GOT3 (cell line): Measurements from ENCODE around the gene IL1R2.
"Not testable (repeated sequence)": the region's sequence is repeated elsewhere in the genome, so short reads cannot be mapped to it uniquely, and the experiment has no call there.

Experiments used
- DNase-seq: peaks from one replicate; lab custom pipeline; 2025; ENCODE audit warnings: mixed read lengths; lab: John Stamatoyannopoulos, UW

IL1R2 gene

DNA sequence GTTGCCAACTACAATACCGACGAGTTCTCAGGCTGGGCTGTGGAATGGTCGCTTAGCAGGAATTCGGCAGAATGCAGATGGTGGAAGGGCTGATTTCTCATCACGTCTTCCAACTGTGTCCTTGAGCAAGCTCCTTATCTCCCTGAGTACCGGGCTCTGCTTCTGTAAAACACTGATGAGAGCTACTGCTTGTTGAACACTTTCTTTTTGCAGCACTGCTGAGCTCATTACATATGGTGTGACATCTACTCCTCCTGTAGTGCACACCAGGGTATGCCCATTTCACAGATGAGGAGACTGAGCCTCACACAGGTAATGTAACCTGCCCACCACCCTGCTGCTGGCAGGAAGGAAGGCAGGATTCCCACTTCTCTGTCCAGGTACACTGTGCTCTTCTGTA, 8.3 kb downstream of the IL1R2 start:
- DNase-seq = no peak

DNA sequence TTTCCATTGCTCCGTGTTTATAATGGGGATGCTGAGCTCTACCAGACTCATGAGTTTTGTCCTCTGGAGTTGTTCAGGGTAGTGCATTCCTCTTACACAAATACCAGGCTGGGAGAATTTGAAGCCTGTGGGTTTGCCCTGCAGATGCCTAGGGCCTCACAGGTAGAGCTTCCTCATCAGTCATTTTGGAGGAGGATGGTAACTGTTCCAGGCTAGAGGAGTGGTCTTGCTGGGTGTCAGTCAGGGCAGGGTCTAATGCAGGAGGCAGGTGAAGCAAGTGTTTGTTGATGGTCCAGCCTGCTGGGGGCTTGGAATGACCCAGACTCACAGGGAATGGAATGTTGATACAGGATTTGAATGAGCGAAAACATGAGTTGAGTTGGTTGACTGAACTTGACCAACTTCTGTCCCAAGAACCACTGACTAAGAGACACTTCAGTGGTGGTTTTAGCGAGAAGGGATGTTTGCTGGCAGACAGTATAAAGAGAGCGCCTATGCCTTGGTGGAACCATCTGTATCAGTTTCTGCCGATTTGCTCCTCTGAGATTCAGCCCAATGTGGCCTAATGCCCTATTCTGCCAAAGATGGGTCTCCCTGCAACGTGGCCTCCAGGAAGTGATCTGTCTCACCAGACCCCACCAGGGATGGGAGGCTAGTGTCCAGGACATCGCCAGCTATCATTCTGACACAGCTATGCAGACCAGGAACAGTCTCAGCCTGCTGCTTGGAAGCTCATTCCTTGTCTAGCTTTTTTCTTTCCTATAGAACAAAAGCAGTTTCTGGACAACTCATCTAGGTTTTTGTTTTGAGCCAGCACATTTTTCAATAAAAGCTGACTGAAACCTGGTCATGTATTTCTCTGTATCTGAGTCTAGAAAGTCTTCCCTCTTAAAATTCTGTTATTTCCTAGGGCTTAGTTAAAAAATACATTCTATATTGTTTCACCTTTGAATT, 9.3 kb downstream of the IL1R2 start:
- no peak for DNase-seq

DNA sequence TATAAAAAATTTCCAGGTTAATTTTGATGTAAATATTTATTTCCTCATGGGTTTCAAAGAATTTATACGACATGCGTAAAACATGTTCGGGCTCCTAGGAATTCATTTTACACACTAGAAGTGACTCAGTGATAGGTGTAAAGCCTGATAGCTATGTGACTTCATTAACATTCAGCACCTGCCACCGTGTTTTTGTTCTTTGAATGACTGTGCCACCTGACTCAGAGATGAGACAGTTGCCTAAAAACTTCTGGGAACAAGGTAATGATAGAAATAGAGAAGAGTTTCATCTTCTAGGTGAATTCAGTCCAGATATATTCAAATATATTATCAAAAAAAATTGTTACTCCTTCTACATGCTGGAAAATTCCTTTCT, 10.0 kb downstream of the IL1R2 start:
- no peak for DNase-seq

DNA sequence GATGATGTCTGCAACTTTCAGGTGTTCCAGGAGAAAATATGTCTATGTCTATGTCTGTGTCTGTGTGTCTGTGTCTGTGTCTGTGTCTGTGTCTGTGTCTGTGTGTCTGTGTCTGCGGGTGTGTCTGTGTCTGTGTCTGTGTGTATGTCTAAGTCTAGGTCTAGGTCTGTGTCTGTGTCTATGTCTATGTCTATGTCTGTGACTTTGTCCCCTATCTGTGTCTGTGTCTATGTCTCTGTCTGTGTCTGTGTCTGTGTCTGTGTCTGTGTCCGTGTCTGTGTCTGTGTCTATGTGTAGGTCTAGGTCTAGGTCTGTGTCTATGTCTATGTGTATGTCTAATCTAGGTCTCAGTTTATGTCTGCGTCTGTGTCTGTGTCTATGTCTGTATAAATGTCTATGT, 10.5 kb downstream of the IL1R2 start:
- DNase-seq = no peak

DNA sequence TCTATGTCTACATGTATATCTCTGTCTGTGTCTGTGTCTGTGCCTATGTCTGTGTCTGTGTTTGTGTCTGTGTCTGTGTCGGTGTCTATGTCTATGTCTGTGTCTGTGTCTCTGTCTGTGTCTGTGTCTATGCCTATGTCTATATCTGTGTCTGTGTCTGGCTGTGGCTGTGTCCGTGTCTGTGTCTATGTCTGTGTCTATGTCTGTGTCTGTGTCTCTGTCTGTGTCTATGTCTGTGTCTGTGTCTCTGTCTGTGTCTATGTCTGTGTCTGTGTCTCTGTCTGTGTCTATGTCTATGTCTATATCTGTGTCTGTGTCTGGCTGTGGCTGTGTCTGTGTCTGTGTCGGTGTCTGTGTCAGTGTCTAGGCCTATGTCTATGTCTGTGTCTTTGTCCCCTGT, 11.1 kb downstream of the IL1R2 start:
- not testable (repeated sequence) for DNase-seq

DNA sequence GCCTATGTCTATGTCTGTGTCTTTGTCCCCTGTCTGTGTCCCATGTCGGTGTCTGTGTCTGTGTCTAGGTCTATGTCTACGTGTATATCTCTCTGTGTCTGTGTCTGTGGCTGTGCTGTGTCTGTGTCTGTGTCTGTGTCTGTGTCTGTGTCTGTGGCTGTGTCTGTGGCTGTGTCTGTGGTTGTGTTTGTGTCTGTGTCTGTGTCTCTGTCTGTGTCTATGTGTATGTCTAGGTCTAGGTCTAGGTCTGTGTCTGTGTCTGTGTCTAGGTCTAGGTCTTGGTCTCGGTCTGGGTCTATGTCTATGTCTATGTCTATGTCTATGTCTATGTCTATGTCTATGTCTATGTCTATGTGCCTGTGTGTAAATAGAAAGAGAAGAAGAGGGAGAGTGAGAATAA, 11.9 kb downstream of the IL1R2 start:
- DNase-seq = no peak

DNA sequence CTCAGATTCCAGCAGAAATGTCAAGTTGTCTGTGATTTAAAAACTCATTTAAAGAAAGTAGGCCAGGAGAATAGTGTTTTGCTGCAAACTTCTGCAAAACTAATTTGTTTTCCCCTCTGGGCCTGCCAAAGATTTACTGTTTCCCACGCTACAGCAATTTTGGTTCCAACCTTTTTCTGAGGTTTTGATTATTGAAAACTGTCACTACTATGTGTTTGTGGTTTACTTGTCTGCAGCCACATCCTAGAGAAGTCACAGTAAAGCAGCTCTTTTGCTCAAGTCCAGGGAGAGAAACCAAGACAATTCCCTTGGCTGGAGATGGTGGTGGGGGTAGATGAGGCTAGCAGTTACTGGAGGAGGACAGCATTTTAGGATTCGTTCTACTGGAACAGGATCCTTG, 12.8 kb downstream of the IL1R2 start:
- no peak for DNase-seq

DNA sequence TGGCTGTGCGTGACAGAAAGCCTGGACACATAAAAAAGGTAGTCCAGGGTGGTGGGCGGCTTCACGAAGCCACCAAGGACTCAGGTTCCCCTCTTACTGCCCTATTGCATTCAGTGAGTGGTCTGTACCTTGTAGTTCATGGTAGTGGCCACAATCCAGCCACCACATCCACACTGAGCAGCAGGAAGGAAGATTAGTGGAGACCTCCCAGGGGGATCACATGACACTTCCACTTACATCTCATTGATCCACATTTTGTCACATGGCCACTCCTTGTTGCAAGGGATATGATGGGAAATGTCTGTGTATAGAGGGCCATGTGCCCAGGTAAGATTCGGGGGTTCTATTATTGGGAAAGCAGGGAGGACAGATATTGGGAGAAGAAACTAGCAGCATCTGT, 13.7 kb downstream of the IL1R2 start:
- DNase-seq = no peak

DNA sequence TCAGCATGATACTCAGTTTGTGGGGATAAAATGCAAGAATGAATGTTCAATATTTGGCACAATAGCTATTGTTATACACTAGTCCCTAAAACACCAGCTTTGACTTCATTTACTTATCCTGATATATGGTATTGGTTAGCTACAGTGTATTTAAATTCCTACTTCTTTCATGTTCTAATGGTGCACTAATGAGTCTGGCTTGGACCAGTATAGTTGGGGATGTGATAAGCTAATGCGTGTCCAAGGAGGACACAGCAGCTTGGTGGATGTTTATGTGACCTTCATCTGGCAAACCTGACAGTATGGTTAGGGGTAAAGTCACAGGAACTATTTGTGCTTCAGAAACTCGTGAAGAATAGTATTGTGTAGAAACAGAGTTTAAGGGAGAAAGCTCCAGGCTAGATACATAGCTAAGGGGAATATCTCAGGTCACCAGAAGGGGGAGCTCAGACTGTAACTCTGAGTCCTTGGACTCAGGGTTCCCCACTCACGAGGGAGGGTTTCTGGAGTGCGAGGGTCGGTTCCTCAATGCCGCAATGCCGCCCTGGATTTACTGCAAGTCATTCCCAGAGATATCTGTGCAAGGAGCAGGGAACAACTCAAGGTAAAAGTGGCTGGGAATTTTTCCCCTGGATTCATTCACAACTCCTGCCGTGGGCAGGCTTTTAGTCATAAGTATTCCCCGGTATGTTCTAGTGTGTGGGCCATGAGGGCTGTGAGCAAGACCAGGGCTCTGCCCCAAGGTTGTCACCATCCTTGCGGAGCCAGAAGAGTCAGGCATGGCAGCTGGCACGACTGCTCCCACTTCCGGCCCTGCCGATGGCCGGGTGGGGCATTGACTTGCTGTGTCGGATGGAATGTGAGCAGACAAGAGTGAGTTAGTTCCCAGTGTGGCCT, 14.5 kb downstream of the IL1R2 start:
- DNase-seq = no peak

DNA sequence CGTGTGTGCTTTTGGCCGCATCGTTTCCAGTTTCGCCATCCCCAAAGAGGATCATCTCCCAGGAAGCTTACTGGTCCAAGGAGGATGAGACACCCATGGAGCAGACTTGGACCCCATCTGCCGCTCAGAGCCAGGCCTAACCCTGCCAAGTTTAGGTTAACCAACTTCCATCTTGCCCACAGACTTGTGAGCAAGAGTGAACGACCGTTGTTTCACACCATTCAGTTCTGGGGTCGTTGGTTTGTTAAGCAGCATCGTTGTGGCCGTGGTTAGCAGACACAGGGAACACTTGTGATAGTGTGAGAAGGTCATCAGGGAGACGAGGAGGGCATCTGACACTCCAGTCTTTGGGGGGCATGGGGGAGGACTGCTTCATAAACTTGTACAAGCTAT, 15.1 kb downstream of the IL1R2 start:
- no peak for DNase-seq

DNA sequence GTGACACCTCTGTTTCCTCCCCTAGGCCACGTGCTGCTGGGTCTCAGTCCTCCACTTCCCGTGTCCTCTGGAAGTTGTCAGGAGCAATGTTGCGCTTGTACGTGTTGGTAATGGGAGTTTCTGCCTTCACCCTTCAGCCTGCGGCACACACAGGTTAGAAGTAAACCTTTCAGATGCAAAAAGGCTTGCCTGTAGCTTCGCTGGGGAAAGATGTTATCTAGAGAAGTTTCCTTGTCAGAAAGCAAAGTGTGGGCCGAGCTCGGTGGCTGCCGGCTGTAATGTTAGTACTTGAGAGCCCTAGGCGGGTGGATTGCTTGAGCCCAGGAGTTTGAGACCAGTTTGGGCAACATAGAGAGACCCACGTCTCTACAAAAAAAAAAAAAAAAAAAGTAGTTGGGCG, 16.7 kb downstream of the IL1R2 start:
- no peak for DNase-seq

DNA sequence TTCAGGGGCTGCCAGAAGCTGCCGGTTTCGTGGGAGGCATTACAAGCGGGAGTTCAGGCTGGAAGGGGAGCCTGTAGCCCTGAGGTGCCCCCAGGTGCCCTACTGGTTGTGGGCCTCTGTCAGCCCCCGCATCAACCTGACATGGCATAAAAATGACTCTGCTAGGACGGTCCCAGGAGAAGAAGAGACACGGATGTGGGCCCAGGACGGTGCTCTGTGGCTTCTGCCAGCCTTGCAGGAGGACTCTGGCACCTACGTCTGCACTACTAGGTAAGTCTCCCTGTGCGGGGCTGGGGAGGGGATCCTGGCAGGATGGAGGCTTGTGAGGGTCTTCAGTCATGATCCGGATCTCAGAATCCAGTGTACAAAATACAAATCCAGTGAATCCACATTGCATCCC, 17.8 kb downstream of the IL1R2 start:
- no peak for DNase-seq

DNA sequence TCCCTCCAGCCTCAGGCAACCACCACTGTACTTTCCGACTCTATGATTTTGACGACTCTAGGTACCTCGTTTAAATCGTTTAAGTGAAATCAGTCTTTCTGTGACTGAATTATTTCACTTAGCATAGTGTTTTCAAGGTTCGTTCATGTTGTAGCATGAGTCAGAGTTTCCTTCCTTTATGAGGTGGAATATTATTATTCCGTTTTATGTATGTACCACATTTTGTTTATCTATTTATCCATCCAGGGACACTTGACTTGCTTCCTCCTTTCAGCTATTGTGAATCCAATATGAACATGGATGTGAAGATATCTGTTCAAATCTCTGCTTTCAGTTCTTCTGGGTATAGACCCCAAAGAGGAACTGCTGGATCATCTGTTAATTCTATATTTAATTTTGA, 19.1 kb downstream of the IL1R2 start:
- no peak for DNase-seq

DNA sequence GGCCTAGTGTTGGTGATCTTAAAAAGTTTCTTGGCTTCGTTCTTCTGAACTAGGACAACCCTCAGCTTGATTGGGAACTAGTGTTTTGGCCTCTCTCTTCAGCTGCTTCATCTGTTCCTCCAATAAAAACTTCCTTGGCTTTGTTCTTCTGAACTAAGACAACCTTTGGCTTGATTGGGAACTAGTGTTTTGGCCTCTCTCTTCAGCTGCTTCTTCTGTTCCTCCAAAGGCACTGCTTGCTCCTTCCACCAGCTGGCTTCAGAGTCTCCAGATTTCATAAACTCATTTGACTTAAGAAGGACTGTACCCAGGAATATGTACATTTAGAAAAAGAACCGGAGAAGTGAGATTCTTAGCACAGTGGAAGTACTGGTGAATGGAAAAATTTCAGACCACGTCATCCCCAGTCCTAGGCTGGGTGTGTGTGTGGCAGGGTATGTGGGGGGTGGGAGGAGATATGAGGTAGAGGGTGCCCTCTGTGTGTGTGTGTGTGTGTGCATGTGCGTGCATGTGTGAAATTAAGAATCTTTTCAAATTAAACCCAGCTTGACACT, 20.4 kb downstream of the IL1R2 start:
- no peak for DNase-seq

DNA sequence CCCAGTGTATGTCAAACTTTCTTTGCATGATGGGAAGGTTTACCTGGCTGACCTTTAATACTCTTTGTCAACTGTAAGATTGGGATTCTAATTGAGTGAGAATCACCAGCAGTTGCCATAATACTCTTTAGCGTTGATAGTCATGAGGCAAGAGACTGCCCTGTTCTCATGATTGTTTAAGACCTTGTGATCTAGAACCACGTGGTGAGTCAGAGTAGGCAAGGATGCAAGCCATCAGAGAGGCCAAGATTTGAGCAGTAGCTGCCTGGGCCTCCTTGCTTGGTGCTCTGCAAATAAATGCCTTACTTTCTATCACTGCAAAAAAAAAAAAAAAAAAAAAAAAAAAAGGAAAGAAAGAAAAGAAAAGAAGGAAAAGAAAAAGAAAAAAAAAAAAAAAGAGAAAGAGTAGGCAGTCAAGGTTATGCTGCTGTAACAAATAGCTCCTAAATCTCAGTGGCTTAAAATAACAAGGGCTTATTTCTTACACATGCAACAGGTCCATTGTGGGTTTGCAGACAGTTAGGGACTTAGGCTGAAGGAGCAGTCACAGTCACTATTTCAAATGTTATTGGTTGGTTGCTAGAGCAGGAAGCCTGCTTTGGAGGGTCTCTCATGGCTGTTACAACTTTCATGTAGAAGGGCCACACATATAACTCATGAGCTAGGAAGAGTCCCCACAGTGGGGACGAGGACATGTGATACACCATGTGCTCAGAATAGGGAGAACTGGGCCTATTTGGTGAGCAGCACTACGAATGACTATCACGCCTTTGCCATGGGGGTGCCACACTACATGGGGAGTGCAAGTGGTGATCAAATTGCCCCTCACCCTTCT, 21.7 kb downstream of the IL1R2 start:
- no peak for DNase-seq

DNA sequence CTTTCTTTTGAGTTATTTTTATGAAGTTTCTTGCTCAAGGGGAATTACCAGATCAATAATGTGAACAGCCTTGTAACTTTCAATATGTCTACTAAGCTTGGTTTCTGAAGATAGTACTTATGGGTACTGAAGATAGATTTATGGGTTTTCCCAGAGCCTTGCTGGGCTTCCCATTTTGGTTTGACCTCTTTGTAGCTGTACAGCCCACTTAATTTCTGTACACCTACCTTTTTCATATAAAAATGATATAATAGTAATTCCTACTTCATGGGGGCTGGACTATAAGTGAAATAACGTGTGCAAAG, 22.2 kb downstream of the IL1R2 start:
- DNase-seq = no peak

DNA sequence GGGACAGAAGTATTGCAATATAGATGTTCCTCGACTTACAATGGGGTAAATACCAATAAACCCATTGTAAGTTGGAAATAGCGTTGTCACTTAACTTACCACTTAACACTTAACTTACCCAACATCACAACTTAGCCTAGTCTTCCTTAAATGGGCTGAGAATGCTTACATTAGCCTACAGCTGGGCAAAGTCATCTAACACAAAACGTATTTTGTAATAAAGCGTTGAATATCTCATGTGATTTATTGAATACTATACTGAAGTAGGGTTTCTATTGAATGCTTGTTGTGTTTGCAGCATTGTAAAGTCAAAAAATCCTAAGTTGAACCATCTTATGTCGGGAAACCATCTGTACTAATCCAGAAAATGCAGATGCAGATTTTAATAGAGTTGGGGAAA, 23.6 kb downstream of the IL1R2 start:
- no peak for DNase-seq

DNA sequence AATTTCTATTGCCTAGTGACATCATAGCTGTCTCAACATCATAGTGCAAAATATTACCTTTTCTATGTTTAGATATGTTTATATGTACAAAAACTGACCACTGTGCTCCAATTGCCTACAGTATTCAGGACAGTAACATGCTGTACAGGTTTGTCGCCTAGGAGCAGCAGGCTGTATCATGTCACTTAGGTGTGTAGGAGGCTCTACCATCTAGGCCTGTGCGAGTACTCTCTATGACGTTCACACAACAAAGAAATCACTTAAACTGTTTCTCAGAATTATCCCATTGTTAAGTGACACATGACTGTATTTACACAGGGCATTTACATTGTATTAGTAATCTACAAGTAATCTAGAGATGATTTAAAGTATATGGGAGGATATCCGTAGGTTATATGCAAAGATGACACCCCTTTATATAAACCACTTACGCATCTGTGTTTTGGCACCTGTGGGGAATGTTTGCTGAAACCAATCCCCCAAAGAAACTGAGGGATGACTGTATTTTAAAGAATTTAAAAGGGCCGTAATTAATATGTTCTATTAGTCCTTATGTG, 24.7 kb downstream of the IL1R2 start:
- no peak for DNase-seq

DNA sequence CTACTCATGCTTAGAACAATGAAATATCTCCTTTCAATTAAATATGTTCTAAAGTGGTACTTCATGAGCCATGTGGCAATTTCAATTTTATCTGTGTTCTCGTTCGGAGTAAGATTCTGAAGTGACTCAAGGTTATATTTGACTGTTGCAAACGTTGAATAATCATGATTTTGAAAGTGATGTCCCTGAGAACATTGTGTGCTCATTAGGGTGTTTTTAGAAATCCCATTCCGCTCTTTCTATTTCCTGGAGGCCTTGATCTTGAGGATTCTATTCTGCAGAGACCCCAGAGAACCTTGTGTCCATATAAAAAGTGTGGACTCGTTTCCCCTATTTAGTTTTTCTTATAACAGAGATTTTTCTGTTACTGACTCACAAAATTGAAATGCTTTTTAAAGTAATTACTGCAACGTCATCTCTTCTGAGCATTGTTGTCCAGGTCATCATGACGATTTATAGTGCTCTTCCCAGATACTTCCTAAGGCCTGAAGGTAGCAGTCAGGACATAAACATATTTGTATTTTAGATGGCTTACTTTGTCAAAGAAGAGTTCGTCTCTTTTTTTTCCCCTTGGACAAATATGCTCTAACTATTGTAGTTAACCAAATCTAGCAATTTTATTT, 27.2 kb downstream of the IL1R2 start:
- DNase-seq = no peak

DNA sequence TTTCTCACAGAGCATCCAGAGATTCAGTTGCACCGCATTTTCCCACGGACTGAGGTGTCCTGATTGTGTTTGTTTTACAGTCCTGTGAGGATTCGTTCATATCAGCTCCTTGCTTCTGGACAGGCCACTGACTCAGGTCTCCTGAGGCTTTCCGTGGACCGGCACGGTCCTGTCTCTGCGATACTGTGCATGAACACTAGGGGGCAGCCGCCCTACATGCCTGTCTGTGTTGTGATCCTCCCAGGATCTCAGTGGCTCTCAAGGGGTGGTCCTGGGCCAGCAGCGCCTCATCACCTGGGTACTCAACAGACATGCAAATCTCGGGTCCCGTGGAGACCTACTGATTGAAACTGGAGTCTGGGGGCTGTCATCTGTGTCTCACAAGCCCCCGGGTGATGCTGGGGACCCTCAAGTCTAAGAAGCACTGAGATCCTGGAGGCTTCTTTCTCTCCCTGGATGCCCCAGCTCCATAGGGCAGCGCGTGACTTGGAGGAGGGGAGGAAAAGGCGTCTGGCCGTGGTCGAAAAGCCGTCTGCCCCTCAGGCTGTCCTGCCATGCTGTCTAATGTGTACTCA, 28.9 kb downstream of the IL1R2 start:
- peak; percentile 57 for DNase-seq

DNA sequence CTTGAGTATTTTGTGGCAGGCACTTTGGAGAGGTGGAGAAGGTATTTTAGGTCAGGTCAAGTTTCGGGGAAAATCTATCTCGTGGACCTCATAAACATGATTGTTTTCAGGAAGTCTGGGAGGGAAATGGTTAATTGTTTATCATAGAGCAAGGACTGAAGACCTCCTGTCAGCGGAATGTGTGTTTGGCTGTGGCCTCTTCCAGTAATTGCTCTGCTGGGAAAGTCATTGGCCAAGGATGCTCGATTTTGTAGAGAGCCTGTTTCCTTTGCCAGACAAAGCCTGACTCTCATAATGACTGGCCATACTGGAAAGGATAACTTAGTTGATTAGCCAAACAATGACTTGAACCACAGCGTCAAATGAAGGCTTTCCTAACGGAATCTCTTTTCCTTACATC, 30.0 kb downstream of the IL1R2 start:
- no peak for DNase-seq
